Karpas-422 (cell line): ENCODE measurements around the gene GATB. TPM values are rescaled to one million over a fixed set of nuclear protein-coding genes. Genes with fewer than 3 reads are reported as not detected.

ENCODE experiments used
- DNase-seq: peaks from one replicate; pipeline ENCODE4 v3.0.0-alpha.2; 2015
- H2AFZ ChIP-seq: fragments of 200-600 bp; sonication (generic); 2 replicates; pipeline ENCODE4 v1.6.1; 2014; ENCODE audit warnings: antibody characterized with exemption, low read length, mixed read lengths
- H3K27ac ChIP-seq: fragments of 200-600 bp; sonication (generic); 2 replicates; pipeline ENCODE4 v1.5.1; 2014; ENCODE audit warnings: mild to moderate bottlenecking, low read length, moderate library complexity
- H3K27me3 ChIP-seq: fragments of 200-600 bp; sonication (generic); 2 replicates; pipeline ENCODE4 v1.6.1; 2014; ENCODE audit warnings: low read length, mixed read lengths
- H3K36me3 ChIP-seq: fragments of 200-600 bp; sonication (generic); 2 replicates; pipeline ENCODE4 v1.6.1; 2014; ENCODE audit warnings: low read length, mixed read lengths; ENCODE audit not compliant: insufficient read depth
- H3K4me1 ChIP-seq: fragments of 200-600 bp; sonication (generic); 2 replicates; pipeline ENCODE4 v1.6.1; 2014; ENCODE audit warnings: mild to moderate bottlenecking, low read length, mixed read lengths
- H3K4me2 ChIP-seq: fragments of 200-600 bp; sonication (generic); 2 replicates; pipeline ENCODE4 v1.6.1; 2014; ENCODE audit warnings: low read length, low read depth, mild to moderate bottlenecking; ENCODE audit not compliant: poor library complexity, severe bottlenecking
- H3K4me3 ChIP-seq: fragments of 200-600 bp; sonication (generic); 2 replicates; pipeline ENCODE4 v1.5.1; 2014; ENCODE audit warnings: mild to moderate bottlenecking, antibody characterized with exemption, low read length, mixed read lengths
- H3K79me2 ChIP-seq: fragments of 200-600 bp; sonication (generic); 2 replicates; pipeline ENCODE4 v1.6.1; 2014; ENCODE audit warnings: mild to moderate bottlenecking, low read length, mixed read lengths
- H3K9ac ChIP-seq: fragments of 200-600 bp; sonication (generic); 2 replicates; pipeline ENCODE4 v1.6.0; 2014; ENCODE audit warnings: low read length
- H3K9me2 ChIP-seq: fragments of 200-600 bp; sonication (generic), shearing (Covaris generic); replicated peaks from 2 replicates; pipeline ENCODE4 v1.6.0; 2014; ENCODE audit warnings: mild to moderate bottlenecking, low read length, moderate library complexity; ENCODE audit not compliant: insufficient read depth
- H3K9me3 ChIP-seq: fragments of 300-700, 200-600 bp; sonication (generic); 2 replicates; pipeline ENCODE4 v1.6.1; 2014; ENCODE audit warnings: low read length, mixed read lengths
- H4K20me1 ChIP-seq: fragments of 200-600 bp; sonication (generic); 2 replicates; pipeline ENCODE4 v1.6.1; 2014; ENCODE audit warnings: mild to moderate bottlenecking, antibody characterized with exemption, low read length, low read depth; ENCODE audit not compliant: insufficient read depth
- total RNA-seq: library from RNA; depleted of rRNA; stranded (reverse); fragments of >200 nt; shearing (Covaris generic); gene quantifications from 2 replicates; pipeline ENCODE4 v1.2.3, GENCODE V29; 2014; ENCODE audit warnings: low replicate concordance

Gene GATB
- total RNA-seq, 1 experiment from 2014 or later: 18.9 TPM

GRCh38 chr4:151783867-151784266 is 23.1 kb upstream of the GATB start:
- H3K36me3 ChIP-seq: no peaks in the 10 kb centered on the region
- H2AFZ ChIP-seq: no peak overlapping the region
- no peaks in the 10 kb centered on the region for H4K20me1 ChIP-seq
- no peak overlapping the region for H3K4me3 ChIP-seq
- H3K4me2 ChIP-seq: no peak overlapping the region
- H3K79me2 ChIP-seq: no peaks in the 10 kb centered on the region
- no peaks in the 10 kb centered on the region for H3K4me1 ChIP-seq
- no peak overlapping the region for H3K9ac ChIP-seq
- no peaks in the 10 kb centered on the region for H3K9me3 ChIP-seq
- no peaks in the 10 kb centered on the region for H3K27me3 ChIP-seq
- H3K27ac ChIP-seq: no peak overlapping the region
- DNase-seq: no peak
- H3K9me2 ChIP-seq: no peaks in the 10 kb centered on the region; the same call in 1 of the 2 replicates

- no peaks in the 10 kb centered on the region for H3K27me3 ChIP-seq
- no peak overlapping the region for H3K4me3 ChIP-seq
- no peak overlapping the region for H3K9ac ChIP-seq
- H3K79me2 ChIP-seq: no peaks in the 10 kb centered on the region
- no peak for DNase-seq
- no peaks in the 10 kb centered on the region for H3K4me1 ChIP-seq
- H3K9me2 ChIP-seq: no peaks in the 10 kb centered on the region
- H4K20me1 ChIP-seq: no peaks in the 10 kb centered on the region
- H3K4me2 ChIP-seq: no peak overlapping the region
- H3K9me3 ChIP-seq: no peaks in the 10 kb centered on the region
- no peak overlapping the region for H2AFZ ChIP-seq
- H3K36me3 ChIP-seq: no peaks in the 10 kb centered on the region
- H3K27ac ChIP-seq: no peak overlapping the region
Observed at GRCh38 chr4:151782296-151782695, 21.5 kb upstream of the GATB start.

- Histone ChIP-seq H3K9me2 (no peaks in the 10 kb centered on the region), H2AFZ (no peak overlapping the region), H3K79me2 (no peaks in the 10 kb centered on the region), H3K36me3 (no peaks in the 10 kb centered on the region), H3K4me2 (no peak overlapping the region), H4K20me1 (no peaks in the 10 kb centered on the region), H3K9ac (no peak overlapping the region), H3K27ac (no peak overlapping the region), H3K4me1 (no peaks in the 10 kb centered on the region), H3K9me3 (no peaks in the 10 kb centered on the region), H3K27me3 (no peaks in the 10 kb centered on the region), H3K4me3 (no peak overlapping the region)
- DNase-seq: no peak
Observed at GRCh38 chr4:151781026-151781425, 20.2 kb upstream of the GATB start.

- no peak for DNase-seq
- H3K27ac ChIP-seq: no peak overlapping the region
- H3K4me1 ChIP-seq: no peaks in the 10 kb centered on the region
- no peaks in the 10 kb centered on the region for H3K9me2 ChIP-seq
- no peaks in the 10 kb centered on the region for H3K36me3 ChIP-seq
- H2AFZ ChIP-seq: no peak overlapping the region
- H3K4me3 ChIP-seq: no peak overlapping the region
- H3K9me3 ChIP-seq: no peaks in the 10 kb centered on the region
- H3K4me2 ChIP-seq: no peak overlapping the region
- no peak overlapping the region for H3K9ac ChIP-seq
- H3K27me3 ChIP-seq: no peaks in the 10 kb centered on the region
- no peaks in the 10 kb centered on the region for H4K20me1 ChIP-seq
- H3K79me2 ChIP-seq: no peaks in the 10 kb centered on the region
Observed at GRCh38 chr4:151777471-151777870, 16.7 kb upstream of the GATB start.

GRCh38 chr4:151774324-151774723 is 13.5 kb upstream of the GATB start:
- no peaks in the 10 kb centered on the region for H3K79me2 ChIP-seq
- no peaks in the 10 kb centered on the region for H3K9me3 ChIP-seq
- no peak overlapping the region for H2AFZ ChIP-seq
- no peak for DNase-seq
- H4K20me1 ChIP-seq: no peaks in the 10 kb centered on the region
- H3K27me3 ChIP-seq: no peaks in the 10 kb centered on the region
- no peaks in the 10 kb centered on the region for H3K4me1 ChIP-seq
- H3K27ac ChIP-seq: no peak overlapping the region
- H3K36me3 ChIP-seq: no peaks in the 10 kb centered on the region
- H3K4me3 ChIP-seq: no peak overlapping the region
- H3K4me2 ChIP-seq: no peak overlapping the region
- no peak overlapping the region for H3K9ac ChIP-seq
- H3K9me2 ChIP-seq: no peaks in the 10 kb centered on the region

- Histone ChIP-seq H3K9ac (no peak overlapping the region), H3K27ac (no peak overlapping the region), H2AFZ (no peak overlapping the region), H3K79me2 (no peaks in the 10 kb centered on the region), H3K4me1 (no peaks in the 10 kb centered on the region), H3K4me2 (no peak overlapping the region), H3K4me3 (no peak overlapping the region), H3K9me3 (no peaks in the 10 kb centered on the region), H3K9me2 (no peaks in the 10 kb centered on the region), H3K27me3 (no peaks in the 10 kb centered on the region), H4K20me1 (no peaks in the 10 kb centered on the region), H3K36me3 (no peaks in the 10 kb centered on the region)
- no peak for DNase-seq
Observed at GRCh38 chr4:151772274-151772673, 11.5 kb upstream of the GATB start.

- Histone ChIP-seq H3K4me1 (no peaks in the 10 kb centered on the region), H3K9me3 (no peaks in the 10 kb centered on the region), H2AFZ (no peak overlapping the region), H3K4me2 (no peak overlapping the region), H3K27ac (no peak overlapping the region), H3K4me3 (no peak overlapping the region), H3K9ac (no peak overlapping the region), H4K20me1 (no peaks in the 10 kb centered on the region), H3K36me3 (no peaks in the 10 kb centered on the region), H3K9me2 (no peaks in the 10 kb centered on the region), H3K79me2 (no peaks in the 10 kb centered on the region), H3K27me3 (no peaks in the 10 kb centered on the region)
- no peak for DNase-seq
Observed at GRCh38 chr4:151771664-151772063, 10.9 kb upstream of the GATB start.

GRCh38 chr4:151770154-151770553 is 9.3 kb upstream of the GATB start:
- no peak overlapping the region for H3K4me3 ChIP-seq
- H2AFZ ChIP-seq: no peak overlapping the region
- no peaks in the 10 kb centered on the region for H3K36me3 ChIP-seq
- no peak overlapping the region for H3K27ac ChIP-seq
- no peak overlapping the region for H3K9ac ChIP-seq
- DNase-seq: no peak
- no peaks in the 10 kb centered on the region for H3K9me2 ChIP-seq
- no peaks in the 10 kb centered on the region for H3K9me3 ChIP-seq
- no peak overlapping the region for H3K4me2 ChIP-seq
- no peaks in the 10 kb centered on the region for H3K4me1 ChIP-seq
- H3K79me2 ChIP-seq: no peaks in the 10 kb centered on the region
- no peaks in the 10 kb centered on the region for H4K20me1 ChIP-seq
- no peaks in the 10 kb centered on the region for H3K27me3 ChIP-seq

GRCh38 chr4:151768835-151769234 is 8.0 kb upstream of the GATB start:
- Histone ChIP-seq H3K27me3 (no peaks in the 10 kb centered on the region), H4K20me1 (no peaks in the 10 kb centered on the region), H2AFZ (no peak overlapping the region), H3K4me3 (no peak overlapping the region), H3K79me2 (no peaks in the 10 kb centered on the region), H3K27ac (no peak overlapping the region), H3K9ac (no peak overlapping the region), H3K9me3 (no peaks in the 10 kb centered on the region), H3K9me2 (no peaks in the 10 kb centered on the region), H3K4me2 (no peak overlapping the region), H3K36me3 (no peaks in the 10 kb centered on the region), H3K4me1 (no peaks in the 10 kb centered on the region)
- no peak for DNase-seq
